ENCODE measurements around the gene NOX4.
A peak's percentile ranks its signal among the peaks of the same experiment; 100 is the strongest.

The NOX4 gene

GRCh38 chr11:89493431-89493830 lies 2.3 kb upstream of the NOX4 start:
- Histone ChIP-seq H3K4me1 (ENCODE audit: control insufficient read depth, insufficient read depth, low read depth, low read length) (peaks cover 7% of the 10 kb centered on the region), H3K14ac (ENCODE audit: low read length in 2 of 2) (no peak overlapping the region), H3K27me3 (ENCODE audit: control insufficient read depth in 1 of 2, insufficient read depth in 1 of 2, low read length in 2 of 2) (no peaks in the 10 kb centered on the region), H4K91ac (ENCODE audit: low read length) (no peak overlapping the region), H2AK5ac (ENCODE audit: low read length, severe bottlenecking) (no peak overlapping the region), H3K4ac (ENCODE audit: low read depth in 1 of 2, low read length in 2 of 2) (no peak overlapping the region), H3K18ac (ENCODE audit: low read depth in 1 of 2, low read length in 2 of 2) (no peak overlapping the region), H2BK5ac (ENCODE audit: low read depth, low read length, poor library complexity, severe bottlenecking) (no peak overlapping the region), H3K9me3 (ENCODE audit: control insufficient read depth, low read length) (no peaks in the 10 kb centered on the region), H2BK12ac (ENCODE audit: low read length in 2 of 2) (no peak overlapping the region), H3K36me3 (ENCODE audit: control insufficient read depth in 1 of 2, insufficient read depth in 2 of 2, low read depth in 1 of 2, low read length in 2 of 2) (no peaks in the 10 kb centered on the region), H4K8ac (ENCODE audit: low read length) (no peak overlapping the region), H2BK120ac (ENCODE audit: low read depth, low read length) (no peak overlapping the region), H2BK15ac (ENCODE audit: low read depth, poor library complexity, severe bottlenecking) (no peak overlapping the region), H3K4me3 (ENCODE audit: insufficient read depth in 1 of 2, low read depth in 1 of 2, low read length in 2 of 2) (no peak overlapping the region), H2AFZ (ENCODE audit: low read depth, low read length) (no peak overlapping the region), H3K9ac (ENCODE audit: low read length) (no peak overlapping the region), H3K23ac (ENCODE audit: low read length in 2 of 2) (no peak overlapping the region), H3K4me2 (ENCODE audit: low read length, poor library complexity, severe bottlenecking) (no peak overlapping the region), H3K79me1 (replicated peaks; ENCODE audit: low read length, poor library complexity, severe bottlenecking) (peaks cover 4% of the 10 kb centered on the region), H3K27ac (ENCODE audit: low read length, poor library complexity, severe bottlenecking) (no peak overlapping the region)
- 100% methylated on average over 2 of the region's 3 CpGs for WGBS
- no peak for DNase-seq

- Histone ChIP-seq H4K91ac (ENCODE audit: low read length) (no peak overlapping the region), H3K4me2 (ENCODE audit: low read length, poor library complexity, severe bottlenecking) (peak overlapping the region; percentile 86), H3K9me3 (ENCODE audit: control insufficient read depth, low read length) (no peaks in the 10 kb centered on the region), H3K27me3 (ENCODE audit: control insufficient read depth in 1 of 2, insufficient read depth in 1 of 2, low read length in 2 of 2) (no peaks in the 10 kb centered on the region), H3K4me1 (ENCODE audit: control insufficient read depth, insufficient read depth, low read depth, low read length) (peaks cover 9% of the 10 kb centered on the region), H3K27ac (ENCODE audit: low read length, poor library complexity, severe bottlenecking) (peak overlapping the region; percentile 57), H3K18ac (ENCODE audit: low read depth in 1 of 2, low read length in 2 of 2) (no peak overlapping the region), H3K23ac (ENCODE audit: low read length in 2 of 2) (no peak overlapping the region), H2BK5ac (ENCODE audit: low read depth, low read length, poor library complexity, severe bottlenecking) (peak overlapping the region; percentile 96), H4K8ac (ENCODE audit: low read length) (no peak overlapping the region), H3K4me3 (ENCODE audit: insufficient read depth in 1 of 2, low read depth in 1 of 2, low read length in 2 of 2) (peak overlapping the region; percentile 68 to 81), H2BK12ac (ENCODE audit: low read length in 2 of 2) (no peak overlapping the region), H2BK120ac (ENCODE audit: low read depth, low read length) (no peak overlapping the region), H2AK5ac (ENCODE audit: low read length, severe bottlenecking) (no peak overlapping the region), H3K14ac (ENCODE audit: low read length in 2 of 2) (no peak overlapping the region), H3K79me1 (replicated peaks; ENCODE audit: low read length, poor library complexity, severe bottlenecking) (peaks cover 5% of the 10 kb centered on the region), H3K4ac (ENCODE audit: low read depth in 1 of 2, low read length in 2 of 2) (no peak overlapping the region), H3K9ac (ENCODE audit: low read length) (peak overlapping the region; percentile 76), H2AFZ (ENCODE audit: low read depth, low read length) (no peak overlapping the region), H3K36me3 (ENCODE audit: control insufficient read depth in 1 of 2, insufficient read depth in 2 of 2, low read depth in 1 of 2, low read length in 2 of 2) (no peaks in the 10 kb centered on the region), H2BK15ac (ENCODE audit: low read depth, poor library complexity, severe bottlenecking) (no peak overlapping the region)
- WGBS = 92% methylated on average over 1 of the region's 3 CpGs
- peak; percentile 1 for DNase-seq
Observed at GRCh38 chr11:89490602-89490980, 584 bp downstream of the NOX4 start.

GRCh38 chr11:89489930-89490329 lies 1.2 kb downstream of the NOX4 start:
- no peaks in the 10 kb centered on the region for H3K36me3 ChIP-seq (ENCODE audit: control insufficient read depth in 1 of 2, insufficient read depth in 2 of 2, low read depth in 1 of 2, low read length in 2 of 2)
- H3K23ac ChIP-seq (ENCODE audit: low read length in 2 of 2) = no peak overlapping the region
- H3K4me2 ChIP-seq (ENCODE audit: low read length, poor library complexity, severe bottlenecking) = peak overlapping the region; percentile 86
- no peak overlapping the region for H3K18ac ChIP-seq (ENCODE audit: low read depth in 1 of 2, low read length in 2 of 2)
- peaks cover 5% of the 10 kb centered on the region for H3K79me1 ChIP-seq (replicated peaks; ENCODE audit: low read length, poor library complexity, severe bottlenecking)
- WGBS = 100% methylated on average over 1 of the region's 1 CpG
- no peak overlapping the region for H2BK5ac ChIP-seq (ENCODE audit: low read depth, low read length, poor library complexity, severe bottlenecking)
- no peak overlapping the region for H2AK5ac ChIP-seq (ENCODE audit: low read length, severe bottlenecking)
- peak; percentile 17 for DNase-seq
- no peak overlapping the region for H2BK120ac ChIP-seq (ENCODE audit: low read depth, low read length)
- H4K8ac ChIP-seq (ENCODE audit: low read length) = no peak overlapping the region
- no peak overlapping the region for H3K14ac ChIP-seq (ENCODE audit: low read length in 2 of 2)
- H3K4me3 ChIP-seq (ENCODE audit: insufficient read depth in 1 of 2, low read depth in 1 of 2, low read length in 2 of 2) = no peak overlapping the region
- no peak overlapping the region for H3K27ac ChIP-seq (ENCODE audit: low read length, poor library complexity, severe bottlenecking)
- no peak overlapping the region for H3K9ac ChIP-seq (ENCODE audit: low read length)
- H4K91ac ChIP-seq (ENCODE audit: low read length) = no peak overlapping the region
- H2AFZ ChIP-seq (ENCODE audit: low read depth, low read length) = no peak overlapping the region
- H2BK15ac ChIP-seq (ENCODE audit: low read depth, poor library complexity, severe bottlenecking) = no peak overlapping the region
- no peak overlapping the region for H2BK12ac ChIP-seq (ENCODE audit: low read length in 2 of 2)
- no peaks in the 10 kb centered on the region for H3K9me3 ChIP-seq (ENCODE audit: control insufficient read depth, low read length)
- H3K27me3 ChIP-seq (ENCODE audit: control insufficient read depth in 1 of 2, insufficient read depth in 1 of 2, low read length in 2 of 2) = no peaks in the 10 kb centered on the region
- H3K4me1 ChIP-seq (ENCODE audit: control insufficient read depth, insufficient read depth, low read depth, low read length) = peaks cover 5% of the 10 kb centered on the region
- H3K4ac ChIP-seq (ENCODE audit: low read depth in 1 of 2, low read length in 2 of 2) = no peak overlapping the region

- DNase-seq = no peak
- Histone ChIP-seq H3K18ac (ENCODE audit: low read depth in 1 of 2, low read length in 2 of 2) (no peak overlapping the region), H2AK5ac (ENCODE audit: low read length, severe bottlenecking) (no peak overlapping the region), H3K4me3 (ENCODE audit: insufficient read depth in 1 of 2, low read depth in 1 of 2, low read length in 2 of 2) (no peak overlapping the region), H3K27me3 (ENCODE audit: control insufficient read depth in 1 of 2, insufficient read depth in 1 of 2, low read length in 2 of 2) (no peaks in the 10 kb centered on the region), H3K27ac (ENCODE audit: low read length, poor library complexity, severe bottlenecking) (no peak overlapping the region), H3K23ac (ENCODE audit: low read length in 2 of 2) (no peak overlapping the region), H3K36me3 (ENCODE audit: control insufficient read depth in 1 of 2, insufficient read depth in 2 of 2, low read depth in 1 of 2, low read length in 2 of 2) (no peaks in the 10 kb centered on the region), H3K4me2 (ENCODE audit: low read length, poor library complexity, severe bottlenecking) (no peak overlapping the region), H3K4ac (ENCODE audit: low read depth in 1 of 2, low read length in 2 of 2) (no peak overlapping the region), H2BK120ac (ENCODE audit: low read depth, low read length) (no peak overlapping the region), H2BK15ac (ENCODE audit: low read depth, poor library complexity, severe bottlenecking) (no peak overlapping the region), H3K79me1 (replicated peaks; ENCODE audit: low read length, poor library complexity, severe bottlenecking) (peaks cover 8% of the 10 kb centered on the region), H2BK12ac (ENCODE audit: low read length in 2 of 2) (no peak overlapping the region), H3K4me1 (ENCODE audit: control insufficient read depth, insufficient read depth, low read depth, low read length) (peaks cover 4% of the 10 kb centered on the region), H4K8ac (ENCODE audit: low read length) (no peak overlapping the region), H3K9ac (ENCODE audit: low read length) (no peak overlapping the region), H3K14ac (ENCODE audit: low read length in 2 of 2) (no peak overlapping the region), H2BK5ac (ENCODE audit: low read depth, low read length, poor library complexity, severe bottlenecking) (no peak overlapping the region), H4K91ac (ENCODE audit: low read length) (no peak overlapping the region), H2AFZ (ENCODE audit: low read depth, low read length) (no peak overlapping the region), H3K9me3 (ENCODE audit: control insufficient read depth, low read length) (no peaks in the 10 kb centered on the region)
- WGBS = 40% methylated on average over 1 of the region's 3 CpGs
Observed at GRCh38 chr11:89487016-89487415, 4.2 kb downstream of the NOX4 start.

Data from mesenchymal stem cell (in vitro differentiated cells and primary cell).